GM21576 (cell line): ENCODE data around the gene EIF5A2.
"Not testable (repeated sequence)": the region's sequence is repeated elsewhere in the genome, so short reads cannot be mapped to it uniquely, and the experiment has no call there.

Experiments used
- ATAC-seq: cut with Tn5 transposase; IDR thresholded peaks from one replicate; pipeline ENCODE4 v1.9.1; 2021; ENCODE audit warnings: mild to moderate bottlenecking, moderate library complexity; ENCODE audit not compliant: unreplicated experiment

Gene EIF5A2

GRCh38 chr3:170908235-170909116 lies at the start of gene EIF5A2:
TSS of gene EIF5A2 (minus strand) at chr3:170908637. CDS start at chr3:170907806, 831 bp downstream.
- ATAC-seq = peak; percentile 85

DNA sequence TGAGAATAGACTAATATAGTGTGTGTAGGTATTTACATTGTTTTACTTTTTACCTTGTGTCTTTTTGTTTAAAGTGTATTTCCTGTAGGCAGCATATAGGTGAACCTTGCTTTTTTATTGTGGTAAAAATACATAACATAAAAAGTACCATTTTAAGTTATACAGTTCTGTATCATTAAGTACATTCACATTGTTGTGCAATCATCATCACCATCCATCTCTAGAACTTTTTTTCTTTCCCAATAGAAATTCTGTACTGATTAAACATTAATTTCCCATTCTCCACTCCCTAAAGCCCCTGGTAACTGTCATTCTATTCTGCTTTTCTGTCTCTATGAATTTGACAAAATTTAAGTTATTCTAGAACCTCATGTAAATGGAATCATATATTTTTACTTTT lies 48.2 kb upstream of the EIF5A2 start:
- ATAC-seq = no peak

GRCh38 chr3:170953736-170954135 lies 45.3 kb upstream of the EIF5A2 start:
- ATAC-seq = no peak

- no peak for ATAC-seq
Observed at GRCh38 chr3:170953229-170953628, 44.8 kb upstream of the EIF5A2 start.

- ATAC-seq = no peak
Observed at GRCh38 chr3:170949211-170949610, 40.8 kb upstream of the EIF5A2 start.

DNA sequence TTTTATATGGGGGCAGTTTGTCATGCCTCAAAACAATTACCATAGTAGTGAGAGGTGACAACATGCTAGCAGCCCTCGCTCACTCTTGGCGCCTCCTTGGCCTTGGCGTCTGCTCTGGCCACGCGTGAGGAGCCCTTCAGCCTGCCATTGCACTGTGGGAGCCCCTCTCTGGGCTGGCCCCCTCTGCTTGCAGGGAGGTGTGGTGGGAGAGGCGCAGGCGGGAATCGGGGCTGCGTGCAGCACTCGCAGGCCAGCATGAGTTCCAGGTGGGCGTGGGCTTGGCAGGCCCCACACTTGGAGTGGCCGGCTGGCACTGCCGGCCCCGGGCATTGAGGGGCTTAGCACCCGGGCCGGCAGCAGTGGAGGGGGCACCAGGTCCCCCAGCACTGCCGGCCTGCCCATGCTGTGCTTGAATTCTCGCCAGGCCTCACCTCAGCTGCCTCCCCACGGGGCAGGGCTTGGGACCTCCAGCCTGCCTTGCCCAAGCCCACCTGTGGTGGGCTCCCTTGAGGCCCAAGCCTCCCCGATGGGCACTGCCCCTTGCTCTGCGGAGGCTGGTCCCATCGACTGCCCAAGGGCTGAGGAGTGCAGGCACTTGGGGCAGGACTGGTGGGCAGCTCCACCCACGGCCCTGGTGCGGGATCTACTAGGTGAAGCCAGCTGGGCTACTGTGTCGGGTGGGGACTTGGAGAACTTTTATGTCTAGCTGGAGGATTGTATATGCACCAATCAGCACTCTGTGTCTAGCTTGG lies 38.8 kb upstream of the EIF5A2 start:
- no peak for ATAC-seq

DNA sequence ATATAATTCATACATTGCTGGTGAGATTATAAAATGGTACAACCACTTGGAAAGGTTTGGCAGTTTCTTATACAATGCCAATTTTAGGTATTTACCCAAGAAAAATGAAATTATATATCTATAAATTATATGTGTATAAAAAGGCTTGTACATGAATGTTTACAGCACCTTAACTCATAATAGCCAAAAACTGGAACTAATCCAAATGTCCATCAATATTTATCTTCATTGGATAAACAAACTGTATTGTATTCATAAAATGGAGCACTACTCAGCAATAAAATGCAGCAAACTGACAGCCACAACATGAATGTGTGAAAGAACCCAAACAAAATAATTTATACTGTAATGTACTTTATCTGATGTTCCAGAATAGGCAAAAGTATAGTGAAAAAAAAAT lies 33.6 kb upstream of the EIF5A2 start:
- ATAC-seq = no peak

GRCh38 chr3:170941551-170941950 lies 33.1 kb upstream of the EIF5A2 start:
- ATAC-seq = no peak

DNA sequence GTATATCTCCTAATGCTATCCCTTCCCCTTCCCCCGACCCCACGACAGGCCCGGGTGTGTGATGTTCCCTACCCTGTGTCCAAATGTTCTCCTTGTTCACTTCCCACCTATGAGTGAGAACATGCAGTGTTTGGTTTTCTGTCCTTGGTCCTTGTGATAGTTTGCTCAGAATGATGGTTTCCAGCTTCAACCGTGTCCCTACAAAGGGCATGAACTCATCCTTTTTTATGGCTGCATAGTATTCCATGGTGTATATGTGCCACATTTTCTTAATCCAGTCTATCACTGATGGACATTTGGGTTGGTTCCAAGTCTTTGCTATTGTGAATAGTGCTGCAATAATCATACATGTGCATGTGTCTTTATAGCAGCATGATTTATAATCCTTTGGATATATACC lies 24.6 kb upstream of the EIF5A2 start:
- not testable (repeated sequence) for ATAC-seq

GRCh38 chr3:170923553-170923952 lies 15.1 kb upstream of the EIF5A2 start:
- ATAC-seq = not testable (repeated sequence)

- no peak for ATAC-seq
Observed at GRCh38 chr3:170918715-170919114, 10.3 kb upstream of the EIF5A2 start.

- ATAC-seq = no peak
Observed at GRCh38 chr3:170914690-170915089, 6.3 kb upstream of the EIF5A2 start.

DNA sequence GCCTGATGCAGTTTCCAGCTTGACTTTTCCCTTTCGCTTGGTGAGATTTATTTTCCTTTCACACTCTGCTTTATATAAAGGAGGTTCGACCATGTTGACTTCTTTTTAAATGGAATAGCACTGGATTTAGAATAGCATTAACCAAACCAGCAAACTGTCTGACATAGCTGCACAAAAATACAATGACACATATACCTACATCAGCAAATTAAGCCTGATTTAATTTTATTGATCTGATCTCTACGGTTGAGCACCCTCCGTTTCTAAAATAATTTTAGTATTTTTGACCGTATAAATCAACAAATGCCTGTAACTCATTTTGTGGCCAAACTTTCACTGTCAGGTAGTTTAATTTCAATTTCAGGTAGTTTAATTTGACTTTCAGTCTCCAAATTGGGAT lies 5.8 kb upstream of the EIF5A2 start:
- ATAC-seq = no peak

DNA sequence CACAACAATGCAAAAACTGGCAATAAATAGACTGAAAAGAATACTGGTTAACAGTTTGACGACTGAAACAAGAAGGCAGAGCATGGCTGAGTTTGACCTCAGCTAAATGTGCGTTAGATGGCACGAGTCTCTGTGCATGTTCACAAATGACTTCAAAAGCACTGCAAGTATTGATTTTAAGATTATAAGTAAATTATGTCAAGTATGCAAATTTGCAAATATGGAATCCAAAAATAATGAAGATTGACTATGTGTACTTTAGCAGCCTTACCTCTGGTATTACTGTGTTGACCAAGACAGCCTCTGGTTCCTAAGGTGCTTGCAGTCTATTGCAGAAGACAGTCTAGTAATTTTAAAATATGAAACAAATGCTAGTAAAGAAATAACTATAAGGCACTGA lies 2.6 kb upstream of the EIF5A2 start:
- ATAC-seq = no peak

DNA sequence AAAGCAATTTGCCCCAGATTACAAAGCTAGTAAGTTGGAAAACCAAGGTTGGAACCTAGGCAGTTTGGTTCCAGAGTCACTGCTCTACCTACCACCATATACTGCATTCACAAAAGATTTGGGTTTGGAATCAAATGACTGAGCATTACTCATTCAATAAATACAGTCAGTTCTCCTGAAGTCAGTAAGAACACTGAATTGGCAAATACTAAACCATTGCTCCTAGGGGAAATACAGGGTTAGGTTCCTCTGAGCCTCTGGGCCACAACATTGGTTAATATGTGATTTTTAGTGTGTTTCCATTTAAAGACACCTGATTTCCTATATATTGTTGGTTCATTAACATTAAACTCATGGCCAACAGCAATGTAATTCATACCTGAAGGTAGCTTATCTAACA lies 2.1 kb upstream of the EIF5A2 start:
- ATAC-seq = no peak

GRCh38 chr3:170909129-170909903 lies 879 bp upstream of the EIF5A2 start:
- no peak for ATAC-seq

GRCh38 chr3:170907637-170908234 lies 701 bp downstream of the EIF5A2 start:
- ATAC-seq = peak; percentile 5

DNA sequence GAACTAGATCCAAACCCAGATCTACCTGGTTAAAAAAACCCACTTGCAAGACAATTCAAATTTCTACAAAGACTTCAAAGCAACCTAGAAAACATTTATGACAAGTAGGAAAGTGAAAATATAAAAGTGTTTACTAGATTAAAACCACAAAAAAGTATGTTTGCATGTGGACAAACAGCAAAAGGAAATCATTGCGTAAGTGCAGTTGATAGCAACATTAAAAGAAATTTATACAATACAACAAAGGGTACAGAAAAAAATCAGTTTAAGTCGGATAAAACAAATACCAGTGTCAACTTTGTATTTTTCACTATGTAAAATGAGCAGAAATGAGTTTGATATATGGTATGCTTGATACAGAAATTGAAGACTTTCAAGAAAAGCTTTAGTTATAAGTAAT lies 2.6 kb downstream of the EIF5A2 start:
- no peak for ATAC-seq

DNA sequence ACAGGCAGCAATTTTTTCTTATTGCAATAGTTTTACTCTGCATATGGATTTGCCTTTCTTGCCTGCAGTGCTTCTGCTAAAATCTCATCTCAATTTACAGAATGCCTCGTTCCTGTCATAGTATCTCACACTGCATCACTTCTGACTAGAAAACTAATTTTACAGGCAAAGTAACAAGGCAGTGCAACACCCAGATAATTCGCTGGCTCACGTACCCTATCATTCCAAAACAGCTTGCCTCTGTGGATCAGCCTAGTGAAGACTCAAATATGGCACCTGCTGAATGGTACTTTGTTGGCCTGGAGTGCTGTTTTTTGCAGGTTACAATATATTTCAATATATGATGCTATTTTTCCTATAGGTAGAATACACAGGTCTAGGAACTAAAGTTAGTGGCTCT lies 5.3 kb downstream of the EIF5A2 start:
- no peak for ATAC-seq

DNA sequence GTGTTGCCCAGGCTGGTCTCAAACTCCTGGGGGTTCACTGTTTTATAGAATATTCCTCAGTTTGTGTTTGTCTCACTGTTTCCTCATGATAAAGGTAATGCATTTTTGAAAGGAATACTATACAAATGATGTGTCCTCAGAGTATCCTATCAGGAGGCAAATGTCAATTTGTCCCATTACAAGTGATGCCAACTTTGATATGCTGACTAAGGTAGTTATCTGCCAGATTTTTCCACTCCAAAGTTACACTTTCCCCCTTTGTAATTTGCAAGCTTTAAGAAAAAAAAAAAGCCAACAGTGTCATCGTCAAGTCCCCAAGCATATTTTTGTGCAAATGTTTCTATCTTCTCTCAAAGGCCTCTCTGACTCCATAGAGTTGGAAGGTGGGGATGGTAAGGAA lies 9.0 kb downstream of the EIF5A2 start:
- no peak for ATAC-seq

GRCh38 chr3:170897978-170898377 lies 10.5 kb downstream of the EIF5A2 start:
- no peak for ATAC-seq
